Glomerular endothelial cell (primary cell): ENCODE results near the gene ITGA6. TPM values are rescaled to one million over a fixed set of nuclear protein-coding genes. Genes with fewer than 3 reads are reported as not detected.

Source experiments
- DNase-seq: peaks from one replicate; pipeline ENCODE4 v3.0.0-alpha.2; 2011; ENCODE audit warnings: low read depth, low spot score; ENCODE audit errors: extremely low read depth
- total RNA-seq: library from RNA; depleted of rRNA; stranded (reverse); fragments of >200 nt; gene quantifications from 2 replicates; pipeline ENCODE4 v1.2.3, GENCODE V29; 2015

ITGA6 gene
- total RNA-seq, 1 donor from 2014 or later, result 288 TPM

- DNase-seq, result no peak
These were observed 37.2 kb downstream of the ITGA6 start for GRCh38 chr2:172464400-172465129.

DNA sequence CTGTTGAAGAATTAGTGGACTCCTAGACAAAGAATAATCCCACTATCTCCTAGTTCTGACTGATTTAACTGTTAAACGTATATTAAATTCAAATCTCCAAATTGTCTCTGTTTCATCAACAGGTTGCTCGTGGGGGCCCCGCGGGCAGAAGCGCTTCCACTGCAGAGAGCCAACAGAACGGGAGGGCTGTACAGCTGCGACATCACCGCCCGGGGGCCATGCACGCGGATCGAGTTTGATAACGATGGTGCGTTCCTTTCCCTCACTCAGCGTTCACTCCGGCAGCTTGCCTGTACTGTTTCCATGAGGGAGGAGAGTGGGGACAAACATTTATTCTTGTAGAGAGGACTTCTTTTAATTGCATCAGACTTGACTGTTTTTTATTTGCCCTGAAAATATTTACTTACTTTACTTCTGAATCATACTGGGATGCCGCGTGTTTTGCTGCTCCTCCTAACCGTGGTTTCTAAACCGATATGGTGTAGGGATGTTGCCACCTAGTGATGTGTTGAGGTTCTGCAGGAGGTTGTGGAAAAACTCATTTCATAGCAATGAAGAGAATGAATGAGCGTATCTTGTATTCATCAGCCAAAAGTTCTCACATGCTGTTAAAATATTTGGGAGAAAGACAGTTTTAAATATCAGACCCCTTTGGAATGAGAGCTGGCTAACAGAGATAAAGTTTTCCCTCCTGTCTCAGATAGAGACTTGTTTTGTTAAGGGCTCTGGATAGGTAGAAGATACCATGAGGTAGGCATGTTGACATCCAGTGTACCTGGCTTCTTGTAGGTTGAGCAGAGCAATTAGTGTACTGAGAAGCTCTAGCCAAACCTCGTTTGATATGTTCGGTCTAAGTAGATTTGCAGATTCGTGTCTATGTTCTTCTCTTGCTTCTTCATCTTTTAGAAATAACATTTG, 38.3 kb downstream of the ITGA6 start:
- peak; percentile 61 for DNase-seq

- no peak for DNase-seq
These were observed 40.0 kb downstream of the ITGA6 start for GRCh38 chr2:172467382-172467781.

DNA sequence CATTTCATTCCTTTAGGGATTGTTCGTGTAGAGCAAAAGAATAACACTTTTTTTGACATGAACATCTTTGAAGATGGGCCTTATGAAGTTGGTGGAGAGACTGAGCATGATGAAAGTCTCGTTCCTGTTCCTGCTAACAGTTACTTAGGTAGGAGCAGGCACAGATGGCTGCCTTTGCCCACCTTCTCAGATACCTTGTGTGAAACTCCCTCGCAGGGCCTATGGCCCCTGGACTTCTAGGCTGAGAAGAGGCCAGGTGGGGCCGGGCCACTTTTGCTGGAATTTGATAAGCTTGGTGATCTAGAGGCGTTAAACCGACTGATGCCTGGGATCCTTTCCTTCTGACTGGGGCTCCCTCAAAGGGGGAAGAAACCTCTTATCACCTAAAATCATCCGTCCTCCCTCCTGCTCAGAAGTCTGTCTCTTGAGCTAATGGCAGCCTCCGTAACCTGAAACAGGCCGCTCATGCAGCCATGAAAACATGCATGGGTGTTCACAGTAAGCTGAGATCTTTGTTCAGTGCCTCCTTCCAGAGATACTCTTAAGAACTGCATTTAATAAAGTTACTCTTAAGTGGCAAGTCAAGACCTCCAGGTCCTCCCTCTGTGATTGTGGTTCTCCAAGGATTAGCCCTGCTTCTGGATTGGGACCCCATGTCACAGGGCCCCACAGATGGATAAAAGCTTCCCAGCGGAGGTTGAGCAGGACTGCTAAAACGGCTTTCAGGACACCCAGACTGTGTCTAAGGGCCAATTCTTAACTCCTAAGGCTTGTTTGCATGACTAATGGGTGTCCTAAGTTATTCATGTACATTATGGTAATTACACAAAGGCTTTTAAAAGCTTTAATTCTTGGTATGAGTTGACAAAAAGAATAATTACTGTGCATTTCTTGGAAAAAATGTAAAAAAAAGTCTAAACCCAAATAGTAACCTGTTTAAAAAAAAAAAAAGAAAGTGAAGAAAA, 43.9 kb downstream of the ITGA6 start:
- DNase-seq, result no peak

GRCh38 chr2:172472446-172473033, 45.2 kb downstream of the ITGA6 start:
- DNase-seq, result no peak

DNA sequence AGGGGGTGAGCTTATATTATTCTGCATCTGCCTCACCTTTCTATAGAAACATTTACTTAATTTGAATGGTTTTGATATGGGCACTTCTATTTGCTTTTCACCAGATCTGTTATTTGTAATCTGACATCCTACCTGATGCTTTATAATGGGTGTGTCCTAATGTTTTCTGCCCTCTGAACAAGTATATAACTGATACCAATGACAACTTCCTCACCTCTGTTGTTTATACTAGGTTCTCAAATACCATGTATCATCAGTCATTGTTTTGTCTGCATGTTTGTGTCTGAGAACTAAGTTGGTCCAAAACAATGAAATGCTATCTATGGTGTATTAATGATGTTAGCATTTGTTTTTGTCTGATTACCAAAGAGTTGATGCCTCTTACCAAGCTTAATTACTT, 45.8 kb downstream of the ITGA6 start:
- no peak for DNase-seq

DNA sequence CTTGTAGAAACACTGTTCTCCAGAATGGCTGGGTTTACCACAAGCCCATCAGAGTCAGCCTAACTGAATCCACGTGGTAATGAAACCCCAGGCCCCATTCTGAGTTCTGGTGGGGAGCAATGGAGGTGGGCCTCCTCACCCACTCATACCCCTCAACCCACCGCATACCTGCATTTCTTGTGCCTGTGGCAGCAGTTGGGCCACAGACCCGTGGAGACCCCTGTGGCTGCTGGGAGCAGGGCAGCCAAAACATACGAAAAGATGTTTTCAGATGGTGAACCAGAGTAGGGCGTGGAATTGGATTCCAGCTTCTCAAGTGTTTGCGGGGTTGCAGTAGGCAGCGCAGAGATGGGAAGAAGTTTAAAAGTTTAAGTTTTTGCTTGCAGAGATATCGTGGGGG, 51.0 kb downstream of the ITGA6 start:
- no peak for DNase-seq

DNA sequence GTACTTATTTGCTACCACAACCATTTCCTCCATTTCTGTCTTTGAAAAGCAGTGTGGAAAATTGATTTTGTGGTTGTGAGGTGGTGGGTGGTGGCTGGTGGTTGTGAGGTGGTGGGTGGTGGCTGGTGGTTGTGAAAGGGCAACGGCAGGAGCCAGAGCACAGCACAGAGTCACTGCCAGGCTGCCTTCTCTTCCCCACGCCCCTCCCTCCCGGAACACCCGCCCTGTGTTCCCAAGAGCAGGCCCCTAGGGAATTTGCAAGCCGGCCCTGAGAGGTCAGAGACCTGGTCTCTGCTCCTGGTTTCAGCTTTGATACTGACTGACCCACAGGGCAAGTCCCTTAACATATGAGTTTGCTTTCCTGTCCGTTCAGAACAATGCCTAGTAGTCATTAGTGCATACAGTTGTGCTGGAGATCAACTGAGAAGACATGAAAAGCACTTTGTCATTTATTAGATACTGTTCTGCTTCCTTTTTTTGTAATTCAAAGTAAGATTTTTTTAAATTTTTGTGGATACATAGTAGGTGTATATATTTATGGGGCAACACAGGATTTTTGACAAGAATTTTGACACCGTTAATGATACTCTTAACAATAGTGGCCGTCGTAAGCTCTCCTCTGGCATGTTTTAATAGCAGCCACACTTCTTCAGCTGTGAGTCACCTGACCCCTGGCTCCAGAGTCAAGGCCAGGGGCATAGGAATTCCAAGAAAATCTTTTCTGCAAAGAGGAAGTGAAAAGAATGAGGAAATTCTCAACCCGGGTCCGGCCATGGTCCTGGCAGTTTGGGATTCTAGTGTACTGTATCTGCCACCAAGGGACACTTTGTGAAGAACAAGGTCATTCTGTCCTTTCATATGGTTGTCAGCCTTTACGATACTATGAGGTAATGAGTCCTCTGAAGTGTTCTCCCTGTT, 53.2 kb downstream of the ITGA6 start:
- DNase-seq, result no peak

GRCh38 chr2:172481507-172482262, 54.3 kb downstream of the ITGA6 start:
- no peak for DNase-seq

DNA sequence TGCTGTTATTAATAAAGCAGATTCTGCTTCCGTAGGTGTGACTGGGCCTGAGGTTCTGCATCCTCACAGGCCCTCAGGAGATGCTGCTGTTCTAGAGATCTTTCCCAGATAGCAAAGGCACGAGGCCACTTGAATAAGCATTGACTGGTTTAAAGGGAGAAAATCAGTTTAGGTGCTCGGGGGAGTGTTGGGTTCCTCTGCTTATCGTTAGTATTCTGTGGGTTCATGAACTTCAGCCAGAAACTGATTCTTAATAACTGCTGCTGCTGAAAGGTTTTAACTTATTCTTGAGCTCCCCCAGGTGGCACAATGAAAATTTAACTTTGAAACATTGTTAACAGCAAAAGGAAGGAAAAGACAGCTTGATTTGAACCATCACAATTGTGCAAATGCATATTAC, 56.9 kb downstream of the ITGA6 start:
- no peak for DNase-seq

DNA sequence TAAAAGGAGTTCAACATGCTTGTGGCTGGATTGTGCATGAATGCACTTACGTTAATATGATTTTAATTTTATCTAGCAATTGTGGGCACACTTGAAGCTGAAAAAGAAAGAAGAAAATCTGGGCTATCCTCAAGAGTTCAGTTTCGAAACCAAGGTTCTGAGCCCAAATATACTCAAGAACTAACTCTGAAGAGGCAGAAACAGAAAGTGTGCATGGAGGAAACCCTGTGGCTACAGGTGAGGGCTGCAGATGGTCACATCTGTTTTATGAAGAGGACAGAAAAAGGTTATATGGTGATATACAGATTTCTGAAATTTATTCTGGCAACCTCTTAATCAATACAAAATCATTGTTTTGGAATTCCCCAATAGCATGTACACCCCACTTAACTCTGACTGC, 57.3 kb downstream of the ITGA6 start:
- no peak for DNase-seq

DNA sequence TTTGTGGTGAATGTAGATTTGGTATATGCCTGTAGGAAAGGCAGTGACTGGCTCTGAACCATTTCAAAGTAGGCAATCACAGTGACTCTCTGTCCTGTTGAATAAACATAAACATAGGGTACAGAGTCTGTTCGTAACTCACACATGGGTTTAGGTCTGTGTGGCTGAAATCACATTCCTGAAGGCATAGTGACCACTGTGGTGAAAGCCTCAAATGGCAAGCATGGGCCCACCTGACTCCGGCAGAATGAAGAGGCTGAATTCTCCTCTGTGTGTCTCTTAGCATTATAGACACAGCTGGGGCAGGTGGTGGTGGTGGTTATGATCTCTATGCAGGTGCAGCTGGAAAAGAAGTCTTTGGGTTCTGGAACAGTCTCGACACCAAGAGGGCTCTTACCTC, 61.2 kb downstream of the ITGA6 start:
- no peak for DNase-seq

- no peak for DNase-seq
These were observed 62.3 kb downstream of the ITGA6 start for GRCh38 chr2:172489681-172490080.

- no peak for DNase-seq
These were observed 68.8 kb downstream of the ITGA6 start for GRCh38 chr2:172496160-172496608.

DNA sequence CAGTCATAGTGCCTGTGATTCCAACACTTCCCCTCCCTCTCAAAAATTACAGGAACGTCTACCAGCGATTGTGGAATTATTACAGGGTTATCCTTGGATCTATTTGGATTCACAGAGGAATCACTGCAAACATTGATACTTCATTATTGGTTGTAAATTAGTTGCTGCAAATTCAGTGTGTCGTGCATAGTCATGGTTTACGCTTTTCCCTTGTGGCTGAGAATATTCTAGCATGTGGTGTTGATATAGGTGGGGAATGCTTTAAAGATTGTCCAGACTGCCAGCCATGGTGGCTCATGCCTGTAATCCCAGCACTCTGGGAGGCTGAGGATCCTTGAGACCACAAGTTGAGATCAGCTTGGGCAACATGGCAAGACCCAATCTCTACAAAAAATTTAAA, 79.8 kb downstream of the ITGA6 start:
- DNase-seq, result no peak

DNA sequence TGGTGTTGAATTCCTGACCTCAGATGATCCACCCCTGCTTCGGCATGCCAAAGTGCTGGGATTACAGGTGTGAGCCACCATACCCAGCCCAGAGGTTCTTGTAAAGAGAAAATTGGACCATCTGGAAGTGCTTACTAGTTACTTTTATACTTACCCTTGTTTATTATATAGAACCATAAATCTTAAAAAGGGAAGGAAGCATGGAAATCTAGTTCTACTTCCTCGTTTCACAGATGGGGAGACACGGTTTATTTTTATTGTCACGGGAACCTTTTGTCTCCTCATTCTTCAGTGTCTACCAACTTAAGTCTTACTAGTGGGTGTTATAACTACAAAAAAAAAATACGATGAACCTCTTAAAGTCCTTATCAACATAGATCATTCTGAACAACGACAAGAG, 82.7 kb downstream of the ITGA6 start:
- no peak for DNase-seq

GRCh38 chr2:172510548-172510947, 83.2 kb downstream of the ITGA6 start:
- no peak for DNase-seq

GRCh38 chr2:172512810-172513523, 85.6 kb downstream of the ITGA6 start:
- DNase-seq, result no peak
